ENCODE measurements around the gene PLEKHA6.

Gene PLEKHA6

DNA sequence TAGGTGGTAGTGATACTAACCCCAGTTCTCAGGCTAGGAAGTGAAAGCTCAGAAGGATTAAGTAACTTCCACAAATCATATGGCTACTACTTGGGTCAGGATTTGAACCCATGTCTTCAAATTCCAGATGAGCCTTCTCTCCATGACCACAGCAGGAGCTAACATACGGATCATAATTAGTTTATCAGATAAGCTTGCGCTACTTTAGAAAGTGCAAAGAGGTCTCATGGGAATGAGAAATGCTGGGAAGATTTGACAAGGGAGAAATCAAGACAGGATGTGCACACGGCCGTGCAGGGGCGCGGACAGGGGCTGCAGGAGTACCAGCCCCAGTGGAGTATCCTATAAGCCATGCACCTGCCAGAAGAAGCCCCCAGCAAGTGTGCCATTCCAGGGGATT is 5.2 kb downstream of the PLEKHA6 start:
- no peak for DNase-seq

DNA sequence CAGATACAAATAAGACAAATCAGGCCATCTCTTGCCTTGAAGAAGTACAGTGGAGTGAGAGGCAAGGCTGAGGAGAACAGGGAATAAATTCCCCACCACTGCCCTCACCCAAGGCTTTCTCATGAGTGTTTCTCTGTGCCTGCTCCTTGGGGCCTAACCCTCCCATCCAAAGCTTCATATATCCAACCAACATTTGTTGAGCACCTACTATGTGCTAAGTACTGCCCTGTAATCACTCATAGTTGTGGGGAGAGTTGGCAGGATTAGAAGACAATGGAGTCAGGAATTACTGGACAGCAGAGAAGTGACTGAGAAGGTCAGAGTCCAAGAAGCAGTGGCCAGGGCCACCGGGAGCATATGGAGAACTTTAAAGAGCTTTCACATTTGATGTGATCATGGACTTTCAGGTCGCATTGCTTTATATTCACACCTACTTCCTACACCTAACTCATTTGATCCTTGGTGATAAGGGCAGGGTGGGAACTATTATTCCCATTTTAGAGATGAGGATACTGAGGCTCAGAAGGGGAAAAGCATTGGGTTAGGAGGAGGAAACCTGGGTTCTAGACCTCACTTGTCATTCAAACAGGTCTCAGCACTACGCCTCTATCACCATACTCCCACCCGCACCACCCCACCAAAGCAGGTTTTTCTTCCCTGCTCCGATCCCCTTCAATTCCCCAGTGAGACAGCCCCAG is 6.4 kb downstream of the PLEKHA6 start:
- no peak for DNase-seq

DNA sequence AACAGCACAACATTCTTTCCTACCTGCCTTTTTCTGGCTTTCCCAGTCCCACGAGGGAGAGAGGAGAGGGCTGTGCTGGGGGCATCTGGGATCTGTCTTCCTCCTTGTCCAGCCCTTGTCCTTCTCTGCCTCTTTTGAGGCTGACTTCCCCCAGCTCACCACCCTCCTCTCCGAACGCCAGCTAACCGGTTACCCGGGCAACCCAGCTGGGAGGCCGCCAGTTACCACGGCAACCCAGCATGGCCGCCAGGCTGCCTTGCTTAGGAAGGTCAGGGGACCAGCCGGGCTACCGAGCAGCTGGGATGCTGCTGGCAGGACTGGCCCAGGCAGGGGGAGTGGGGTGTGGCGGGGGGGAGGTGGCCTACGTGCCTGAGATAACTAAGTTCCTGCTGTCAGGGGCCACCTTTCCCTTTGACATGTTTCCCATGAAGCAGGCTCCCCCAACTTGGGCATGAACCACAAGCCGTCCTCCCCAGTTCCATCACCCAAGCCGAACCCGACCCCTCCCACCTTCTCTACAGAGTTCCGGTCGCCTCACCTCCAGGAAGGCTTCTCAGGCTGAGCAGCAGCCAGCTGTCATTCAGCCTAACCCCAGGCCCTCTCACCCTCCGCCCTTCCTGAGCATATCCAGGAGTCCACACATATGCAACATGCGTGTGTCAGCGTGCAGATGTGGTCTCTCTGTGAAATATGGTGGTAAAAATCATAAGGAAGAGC is 8.7 kb downstream of the PLEKHA6 start:
- DNase-seq = no peak

GRCh38 chr1:204350312-204350711 is 9.4 kb downstream of the PLEKHA6 start:
- no peak for DNase-seq

- no peak for DNase-seq
Observed at GRCh38 chr1:204349602-204350001, 10.1 kb downstream of the PLEKHA6 start.

- no peak for DNase-seq
Observed at GRCh38 chr1:204348722-204349121, 11.0 kb downstream of the PLEKHA6 start.

- DNase-seq = no peak
Observed at GRCh38 chr1:204348242-204348641, 11.5 kb downstream of the PLEKHA6 start.

- DNase-seq = no peak
Observed at GRCh38 chr1:204345941-204346645, 13.6 kb downstream of the PLEKHA6 start.

GRCh38 chr1:204345438-204345841 is 14.3 kb downstream of the PLEKHA6 start:
- no peak for DNase-seq

- no peak for DNase-seq
Observed at GRCh38 chr1:204344665-204345355, 14.9 kb downstream of the PLEKHA6 start.

- no peak for DNase-seq
Observed at GRCh38 chr1:204343802-204344201, 15.9 kb downstream of the PLEKHA6 start.

- no peak for DNase-seq
Observed at GRCh38 chr1:204343247-204343646, 16.5 kb downstream of the PLEKHA6 start.

- DNase-seq = no peak
Observed at GRCh38 chr1:204342310-204342709, 17.4 kb downstream of the PLEKHA6 start.

DNA sequence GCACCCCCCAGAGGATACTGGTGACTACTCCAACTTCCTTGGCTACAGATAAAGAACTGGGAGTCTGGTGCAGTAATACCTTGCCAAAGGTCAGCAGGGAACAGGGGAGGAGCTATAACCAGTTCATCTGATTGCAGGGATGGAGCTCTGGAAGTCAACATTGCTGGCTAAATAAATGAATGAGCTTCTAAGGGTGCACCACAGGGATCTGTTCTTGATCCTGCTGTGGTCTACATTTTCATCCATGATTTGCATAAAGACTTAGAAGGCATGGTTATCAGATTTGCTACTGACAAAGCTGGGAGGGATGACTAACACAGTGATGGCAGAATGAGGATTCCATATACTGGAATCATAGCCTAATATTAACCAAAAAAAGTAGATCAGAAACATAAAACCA is 18.3 kb downstream of the PLEKHA6 start:
- DNase-seq = no peak

DNA sequence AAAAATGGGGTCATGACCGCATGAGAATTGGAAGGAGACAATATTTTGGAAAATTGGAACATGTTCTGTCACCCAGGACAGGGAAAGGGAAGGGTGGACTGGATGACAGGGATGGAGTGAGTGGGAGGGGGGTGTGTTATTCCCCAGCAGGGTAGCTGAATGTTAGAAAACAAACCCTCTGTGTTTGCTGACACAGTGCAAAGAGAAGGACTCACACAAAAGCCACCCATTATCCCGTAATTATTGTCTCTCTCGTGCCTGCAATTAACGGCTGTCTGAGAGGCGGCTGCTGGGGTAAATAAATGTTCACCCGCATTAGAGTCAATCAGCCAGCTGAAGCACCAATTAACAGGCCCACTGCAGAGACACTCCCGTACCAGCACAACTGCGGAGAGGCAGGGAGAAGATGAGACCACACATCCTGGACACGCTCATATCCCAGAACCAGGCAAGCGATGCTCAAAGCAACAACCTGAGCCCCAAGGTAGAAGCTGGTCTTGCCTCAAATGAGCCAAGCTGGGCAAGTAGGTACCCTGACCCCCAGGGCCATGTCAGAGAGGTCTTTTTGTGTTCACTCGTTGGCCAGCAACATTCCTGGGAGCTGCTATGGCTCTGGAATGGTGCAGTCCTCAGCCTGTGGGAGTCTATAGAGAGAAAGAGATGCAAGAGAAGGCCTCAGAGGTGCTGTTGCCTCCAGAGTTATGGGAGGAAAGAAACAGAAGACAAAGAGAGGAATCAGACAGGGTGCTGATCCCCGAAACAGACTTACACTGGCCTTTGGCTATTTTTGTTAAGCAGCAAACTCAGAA is 19.4 kb downstream of the PLEKHA6 start:
- no peak for DNase-seq

DNA sequence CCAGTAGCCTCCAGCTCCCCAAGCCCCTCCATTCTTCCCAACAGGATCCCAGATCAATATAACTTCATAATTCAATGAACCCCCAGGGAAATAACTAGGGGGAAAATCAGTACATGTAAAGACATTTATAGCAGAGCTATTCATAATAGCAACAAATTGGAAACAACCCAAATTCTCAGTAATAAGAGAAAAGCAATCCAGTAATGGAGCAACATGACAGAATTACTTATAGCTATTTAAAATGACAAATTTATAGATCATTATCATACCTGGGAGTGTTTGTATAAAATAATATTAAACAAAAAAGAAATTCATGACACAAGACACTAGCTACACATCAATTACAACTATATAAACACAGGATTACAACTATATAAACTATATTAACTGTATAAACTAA is 20.2 kb downstream of the PLEKHA6 start:
- DNase-seq = no peak

GRCh38 chr1:204338997-204339396 is 20.7 kb downstream of the PLEKHA6 start:
- no peak for DNase-seq

- DNase-seq = no peak
Observed at GRCh38 chr1:204338360-204338759, 21.4 kb downstream of the PLEKHA6 start.

GRCh38 chr1:204337583-204337982 is 22.1 kb downstream of the PLEKHA6 start:
- no peak for DNase-seq

GRCh38 chr1:204337036-204337429 is 22.7 kb downstream of the PLEKHA6 start:
- no peak for DNase-seq

- DNase-seq = no peak
Observed at GRCh38 chr1:204336421-204337035, 23.2 kb downstream of the PLEKHA6 start.

- DNase-seq = no peak
Observed at GRCh38 chr1:204335533-204335932, 24.2 kb downstream of the PLEKHA6 start.

Measured in stimulated activated naive CD4-positive, alpha-beta T cell treated with Interleukin-2 at 50 U/mL for 16 hours (primary cell).